GM23338 (cell line): ENCODE data around the gene SYT2.

Experiments used
- CREB1 ChIP-seq: fragments of 250-450 bp; sonication (Bioruptor Pico); IDR thresholded peaks from 2 replicates; pipeline ENCODE4 v1.5.0; 2020; ENCODE audit warnings: low read depth, mild to moderate bottlenecking, moderate library complexity
- CTCF ChIP-seq, 2 experiments: fragments of 200-600 bp in 1 of 2; sonication (generic) in 1 of 2; conservative IDR thresholded peaks; 2 replicates each; pipeline versions ENCODE4 v1.5.1 to v1.6.1; 2016 to 2017; ENCODE audit warnings: antibody characterized with exemption in 2 of 2, low read depth in 2 of 2, mild to moderate bottlenecking in 2 of 2, moderate library complexity in 1 of 2
- ETS1 ChIP-seq: IDR thresholded peaks from 2 replicates; pipeline ENCODE4 v1.6.1; 2016; ENCODE audit warnings: antibody characterized with exemption
- EZH2 ChIP-seq: fragments of 200-600 bp; sonication (generic); IDR thresholded peaks from one replicate; pipeline ENCODE4 v1.8.0; 2017; ENCODE audit warnings: antibody characterized with exemption, mild to moderate bottlenecking, low read depth; ENCODE audit not compliant: unreplicated experiment
- EZH2phosphoT487 ChIP-seq: fragments of 200-600 bp; sonication (generic); IDR thresholded peaks from one replicate; pipeline ENCODE4 v1.8.1; 2018; ENCODE audit warnings: antibody characterized with exemption; ENCODE audit not compliant: unreplicated experiment
- JUNB ChIP-seq: IDR thresholded peaks from one replicate; pipeline ENCODE4 v1.6.1; 2016; ENCODE audit warnings: antibody characterized with exemption; ENCODE audit not compliant: unreplicated experiment
- POLR2AphosphoS5 ChIP-seq: IDR thresholded peaks from 2 replicates; pipeline ENCODE4 v1.6.1; 2016; ENCODE audit warnings: antibody characterized with exemption, low read depth
- REST ChIP-seq: IDR thresholded peaks from one replicate; pipeline ENCODE4 v1.6.1; 2018; ENCODE audit warnings: antibody characterized with exemption; ENCODE audit not compliant: unreplicated experiment
- ZNF114 ChIP-seq: fragments of 250-450 bp; sonication (Bioruptor Pico); IDR thresholded peaks from 2 replicates; pipeline ENCODE4 v1.5.0; 2020; ENCODE audit warnings: mild to moderate bottlenecking, moderate library complexity
- ZNF462 ChIP-seq: fragments of 250-450 bp; sonication (Bioruptor Pico); IDR thresholded peaks from 2 replicates; pipeline ENCODE4 v1.5.0; 2020; ENCODE audit warnings: mild to moderate bottlenecking, moderate library complexity

GRCh38 chr1:202703191-202703590 is 7.1 kb downstream of the SYT2 start:
- TF ChIP-seq POLR2AphosphoS5 = no peak
- TF ChIP-seq CTCF (conservative IDR thresholded peaks at IDR 0.05; ENCODE audit: low read depth in 2 of 2) = no peak
- no peak for TF ChIP-seq REST
- TF ChIP-seq CREB1 (CRISPR knock-in tag) = no peak
- no peak for TF ChIP-seq ZNF114
- TF ChIP-seq EZH2 = no peak
- TF ChIP-seq EZH2phosphoT487 = no peak
- TF ChIP-seq ETS1 = no peak
- no peak for TF ChIP-seq ZNF462 (CRISPR knock-in tag)
- no peak for TF ChIP-seq JUNB
